ENCODE data around the gene RPS6KL1.

DNA sequence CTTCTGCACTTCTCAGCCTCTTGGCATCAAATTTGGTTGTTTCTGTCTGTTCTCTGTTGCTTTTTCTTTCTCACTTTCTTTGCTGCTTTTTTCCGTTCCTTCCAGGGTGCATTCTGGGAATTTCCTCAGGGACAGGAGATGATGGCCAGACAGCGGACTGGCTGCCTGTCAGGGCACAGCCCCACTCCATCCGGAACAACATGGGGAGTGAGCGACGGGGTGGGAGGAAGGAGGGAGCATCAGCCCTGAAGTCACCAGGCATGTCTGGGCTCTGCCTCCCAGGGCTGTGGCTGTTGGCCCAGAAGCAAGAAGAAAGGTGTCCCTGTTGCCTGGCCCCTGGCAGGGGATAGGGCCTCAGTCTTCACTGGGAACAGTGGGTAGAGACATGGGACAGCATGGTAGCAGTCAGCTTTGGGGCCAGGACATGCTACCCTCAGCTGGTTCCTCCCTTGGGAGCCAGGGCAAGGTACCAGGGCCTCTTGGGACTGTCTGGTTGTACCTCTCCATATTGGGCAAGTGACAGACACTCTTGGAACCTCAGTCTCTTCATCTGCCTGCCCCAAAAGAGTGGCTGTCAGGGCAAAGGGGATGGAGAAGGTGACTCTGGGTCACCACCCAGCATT, 23.7 kb upstream of the RPS6KL1 start:
- TF ChIP-seq, protein P1, sequence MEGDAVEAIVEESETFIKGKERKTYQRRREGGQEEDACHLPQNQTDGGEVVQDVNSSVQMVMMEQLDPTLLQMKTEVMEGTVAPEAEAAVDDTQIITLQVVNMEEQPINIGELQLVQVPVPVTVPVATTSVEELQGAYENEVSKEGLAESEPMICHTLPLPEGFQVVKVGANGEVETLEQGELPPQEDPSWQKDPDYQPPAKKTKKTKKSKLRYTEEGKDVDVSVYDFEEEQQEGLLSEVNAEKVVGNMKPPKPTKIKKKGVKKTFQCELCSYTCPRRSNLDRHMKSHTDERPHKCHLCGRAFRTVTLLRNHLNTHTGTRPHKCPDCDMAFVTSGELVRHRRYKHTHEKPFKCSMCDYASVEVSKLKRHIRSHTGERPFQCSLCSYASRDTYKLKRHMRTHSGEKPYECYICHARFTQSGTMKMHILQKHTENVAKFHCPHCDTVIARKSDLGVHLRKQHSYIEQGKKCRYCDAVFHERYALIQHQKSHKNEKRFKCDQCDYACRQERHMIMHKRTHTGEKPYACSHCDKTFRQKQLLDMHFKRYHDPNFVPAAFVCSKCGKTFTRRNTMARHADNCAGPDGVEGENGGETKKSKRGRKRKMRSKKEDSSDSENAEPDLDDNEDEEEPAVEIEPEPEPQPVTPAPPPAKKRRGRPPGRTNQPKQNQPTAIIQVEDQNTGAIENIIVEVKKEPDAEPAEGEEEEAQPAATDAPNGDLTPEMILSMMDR (IDR thresholded peaks at IDR 0.05), result no peak
- TF ChIP-seq POLR2A (IDR thresholded peaks at IDR 0.05), result no peak
